HG03520 (cell line): ENCODE measurements around the gene TSPAN17.

Source experiments
- ATAC-seq: cut with Tn5 transposase; IDR thresholded peaks from one replicate; pipeline ENCODE4 v1.9.1; 2021; ENCODE audit warnings: mild to moderate bottlenecking, moderate library complexity; ENCODE audit not compliant: unreplicated experiment

The TSPAN17 gene

GRCh38 chr5:176700239-176700847 is 53.1 kb downstream of the TSPAN17 start:
- no peak for ATAC-seq

- no peak for ATAC-seq
These were observed 55.7 kb downstream of the TSPAN17 start for GRCh38 chr5:176702671-176703641.

GRCh38 chr5:176703857-176704256 is 56.6 kb downstream of the TSPAN17 start:
- no peak for ATAC-seq

- no peak for ATAC-seq
These were observed 57.1 kb downstream of the TSPAN17 start for GRCh38 chr5:176704355-176704754.

- no peak for ATAC-seq
These were observed 57.5 kb downstream of the TSPAN17 start for GRCh38 chr5:176704817-176705216.
